OCI-LY3 (cell line): Measurements from ENCODE around the gene GALNT2.

ENCODE experiments used
- CTCF ChIP-seq: fragments of 200-600, 300-600 bp; sonication (generic); IDR thresholded peaks from 2 replicates; pipeline ENCODE4 v1.5.1; 2014; ENCODE audit warnings: antibody characterized with exemption, low read length, low read depth
- EZH2phosphoT487 ChIP-seq: fragments of 200-600 bp; shearing (Covaris generic); IDR thresholded peaks from 2 replicates; pipeline ENCODE4 v1.6.1; 2018; ENCODE audit warnings: antibody characterized with exemption, mixed run types, low read depth

GRCh38 chr1:230256896-230257295 lies 189.9 kb downstream of the GALNT2 start:
- no peak for TF ChIP-seq CTCF
- TF ChIP-seq EZH2phosphoT487: no peak
